Fibroblast of skin of right biceps (primary cell): ENCODE data around the gene VSIR.

Experiments
- DNase-seq: peaks from one replicate; pipeline ENCODE4 v3.0.0-alpha.2; 2013

VSIR gene

GRCh38 chr10:71746344-71747037, 26.8 kb downstream of the VSIR start:
- no peak for DNase-seq

GRCh38 chr10:71745664-71746250, 27.6 kb downstream of the VSIR start:
- DNase-seq = no peak

- no peak for DNase-seq
Observed at GRCh38 chr10:71744897-71745663, 28.2 kb downstream of the VSIR start.

- DNase-seq = no peak
Observed at GRCh38 chr10:71743866-71744265, 29.5 kb downstream of the VSIR start.

- no peak for DNase-seq
Observed at GRCh38 chr10:71743089-71743838, 30.1 kb downstream of the VSIR start.

- DNase-seq = no peak
Observed at GRCh38 chr10:71742301-71743088, 30.8 kb downstream of the VSIR start.

- DNase-seq = no peak
Observed at GRCh38 chr10:71741671-71742070, 31.6 kb downstream of the VSIR start.

- no peak for DNase-seq
Observed at GRCh38 chr10:71741029-71741428, 32.3 kb downstream of the VSIR start.

- peak; percentile 22 for DNase-seq
Observed at GRCh38 chr10:71740069-71740653, 33.2 kb downstream of the VSIR start.

- no peak for DNase-seq
Observed at GRCh38 chr10:71739358-71739900, 33.9 kb downstream of the VSIR start.

GRCh38 chr10:71737834-71738197, 35.5 kb downstream of the VSIR start:
- no peak for DNase-seq

- no peak for DNase-seq
Observed at GRCh38 chr10:71737001-71737833, 36.1 kb downstream of the VSIR start.

- no peak for DNase-seq
Observed at GRCh38 chr10:71736570-71736952, 36.8 kb downstream of the VSIR start.

- DNase-seq = no peak
Observed at GRCh38 chr10:71735709-71736569, 37.4 kb downstream of the VSIR start.

GRCh38 chr10:71734797-71735196, 38.5 kb downstream of the VSIR start:
- DNase-seq = no peak

GRCh38 chr10:71731791-71732190, 41.5 kb downstream of the VSIR start:
- no peak for DNase-seq

- no peak for DNase-seq
Observed at GRCh38 chr10:71729161-71729636, 44.1 kb downstream of the VSIR start.

- DNase-seq = no peak
Observed at GRCh38 chr10:71727738-71728737, 45.3 kb downstream of the VSIR start.
